BE2C (cell line): ENCODE results near the gene SRSF4.

ENCODE experiments used
- DNase-seq: peaks from one replicate; pipeline ENCODE4 v3.0.0-alpha.2; 2020
- H3K27me3 ChIP-seq: fragments of 250-450 bp; sonication (Bioruptor Pico); 2 replicates; pipeline ENCODE4 v1.5.1; 2020; ENCODE audit warnings: mild to moderate bottlenecking
- H3K36me3 ChIP-seq: fragments of 250-450 bp; sonication (Bioruptor Pico); 2 replicates; pipeline ENCODE4 v1.5.1; 2020; ENCODE audit warnings: mild to moderate bottlenecking
- H3K4me1 ChIP-seq: fragments of 250-450 bp; sonication (Bioruptor Pico); 2 replicates; pipeline ENCODE4 v1.5.1; 2020
- H3K4me3 ChIP-seq: 2 replicates; pipeline ENCODE4 v1.5.1; 2011; ENCODE audit warnings: low read depth, low read length
- H3K9me3 ChIP-seq: fragments of 250-450 bp; sonication (Bioruptor Pico); 2 replicates; pipeline ENCODE4 v1.5.1; 2020
- CTCF ChIP-seq: IDR thresholded peaks from 2 replicates; pipeline ENCODE4 v1.5.1; 2012; ENCODE audit warnings: mild to moderate bottlenecking, low read depth, low read length

SRSF4 gene

GRCh38 chr1:29166291-29166878 lies 15.3 kb downstream of the SRSF4 start:
- Histone ChIP-seq H3K36me3 (peaks cover 22% of the 10 kb centered on the region), H3K4me3 (no peak overlapping the region), H3K9me3 (no peaks in the 10 kb centered on the region), H3K27me3 (no peaks in the 10 kb centered on the region), H3K4me1 (no peaks in the 10 kb centered on the region)
- no peak for DNase-seq
- no peak for TF ChIP-seq CTCF

- Histone ChIP-seq H3K36me3 (peaks cover 24% of the 10 kb centered on the region), H3K27me3 (no peaks in the 10 kb centered on the region), H3K4me1 (no peaks in the 10 kb centered on the region), H3K4me3 (no peak overlapping the region), H3K9me3 (no peaks in the 10 kb centered on the region)
- DNase-seq: no peak
- TF ChIP-seq CTCF: no peak
These were observed 17.1 kb downstream of the SRSF4 start for GRCh38 chr1:29164588-29164987.

DNA sequence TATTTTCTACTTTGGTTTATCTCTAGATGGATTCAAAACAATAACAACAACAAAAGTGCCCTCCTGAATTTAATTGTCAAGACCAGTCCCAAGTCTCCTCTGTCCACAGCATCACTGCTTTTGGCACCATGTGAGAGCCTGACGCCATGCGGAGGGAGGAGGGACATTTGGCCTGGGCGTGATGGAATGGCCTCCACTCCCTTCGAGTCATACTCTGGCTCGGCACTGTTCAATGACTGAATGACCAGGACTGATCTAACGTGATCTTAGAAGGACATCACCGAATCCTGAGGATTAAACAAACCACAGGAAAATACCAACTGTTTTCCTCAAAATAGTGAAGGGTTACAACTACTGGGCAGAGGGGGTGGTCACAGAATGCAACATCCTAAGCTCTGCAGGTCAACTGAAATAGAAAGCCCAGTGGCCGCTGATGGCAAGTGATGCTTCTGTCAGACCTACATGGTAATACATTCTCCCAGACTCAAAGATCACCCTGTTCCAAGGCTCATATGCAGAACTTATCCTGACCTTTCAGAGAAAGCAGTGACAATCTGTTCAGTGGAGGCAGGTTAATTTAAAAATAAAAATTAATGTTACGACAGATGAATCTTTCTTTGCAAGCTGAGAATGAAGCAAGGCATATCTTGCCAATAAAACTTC lies 19.1 kb downstream of the SRSF4 start:
- DNase-seq: no peak
- Histone ChIP-seq H3K4me3 (no peak overlapping the region), H3K4me1 (no peaks in the 10 kb centered on the region; the same call in 1 of the 2 replicates), H3K27me3 (no peaks in the 10 kb centered on the region), H3K36me3 (peaks cover 34% of the 10 kb centered on the region), H3K9me3 (no peaks in the 10 kb centered on the region)
- no peak for TF ChIP-seq CTCF

- no peak for DNase-seq
- peaks cover 29% of the 10 kb centered on the region for H3K36me3 ChIP-seq
- H3K9me3 ChIP-seq: no peaks in the 10 kb centered on the region
- H3K27me3 ChIP-seq: no peaks in the 10 kb centered on the region
- H3K4me3 ChIP-seq: no peak overlapping the region
- TF ChIP-seq CTCF: no peak
- peaks cover 5% of the 10 kb centered on the region; the same call in 1 of the 2 replicates for H3K4me1 ChIP-seq
These were observed 19.7 kb downstream of the SRSF4 start for GRCh38 chr1:29162025-29162424.

DNA sequence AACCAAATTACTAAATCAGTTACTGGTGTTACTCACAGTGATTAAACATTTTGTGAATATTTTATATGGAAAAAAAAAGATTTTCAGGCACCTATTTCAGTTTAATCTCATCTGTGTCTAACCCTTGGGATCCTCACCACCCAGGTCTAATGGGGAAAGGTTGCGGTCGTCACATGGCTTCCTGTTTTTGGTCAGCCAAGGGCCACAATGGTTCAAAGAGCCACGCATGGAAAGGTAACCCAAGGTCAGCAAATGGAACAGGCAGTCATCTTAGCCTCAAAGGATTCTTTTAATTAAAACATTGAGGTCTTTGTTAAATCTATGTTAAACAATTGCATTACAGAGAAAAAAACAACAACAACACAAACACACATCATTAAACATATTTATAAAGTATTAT lies 21.9 kb downstream of the SRSF4 start:
- Histone ChIP-seq H3K4me1 (peaks cover 5% of the 10 kb centered on the region; the same call in 1 of the 2 replicates), H3K9me3 (no peaks in the 10 kb centered on the region), H3K27me3 (no peaks in the 10 kb centered on the region), H3K36me3 (peaks cover 27% of the 10 kb centered on the region), H3K4me3 (no peak overlapping the region)
- no peak for DNase-seq
- no peak for TF ChIP-seq CTCF

GRCh38 chr1:29157269-29157601 lies 24.5 kb downstream of the SRSF4 start:
- Histone ChIP-seq H3K4me3 (no peak overlapping the region), H3K4me1 (peaks cover 5% of the 10 kb centered on the region; the same call in 1 of the 2 replicates), H3K36me3 (peaks cover 49% of the 10 kb centered on the region), H3K9me3 (no peaks in the 10 kb centered on the region), H3K27me3 (no peaks in the 10 kb centered on the region)
- DNase-seq: no peak
- no peak for TF ChIP-seq CTCF
